IPS DF 6.9 (cell line): ENCODE measurements around the gene PLXNA3.

Experiments used
- DNase-seq: peaks from one replicate; pipeline ENCODE4 v3.0.0-alpha.2; 2013; ENCODE audit warnings: low read depth, low spot score
- H3K27ac ChIP-seq: one replicate; pipeline ENCODE4 v1.5.1; 2013; ENCODE audit warnings: low read length, control low read depth
- H3K27me3 ChIP-seq: 2 replicates; pipeline ENCODE4 v1.6.1; 2013; ENCODE audit warnings: mild to moderate bottlenecking, low read length; ENCODE audit not compliant: control insufficient read depth, insufficient read depth
- H3K36me3 ChIP-seq: 2 replicates; pipeline ENCODE4 v1.6.1; 2013; ENCODE audit warnings: low read length; ENCODE audit not compliant: control insufficient read depth, insufficient read depth
- H3K4me1 ChIP-seq: 2 replicates; pipeline ENCODE4 v1.6.1; 2013; ENCODE audit warnings: low read length; ENCODE audit not compliant: control insufficient read depth, insufficient read depth
- H3K4me3 ChIP-seq: 2 replicates; pipeline ENCODE4 v1.5.1; 2013; ENCODE audit warnings: mild to moderate bottlenecking, low read length
- H3K9me3 ChIP-seq: 2 replicates; pipeline ENCODE4 v1.6.1; 2013; ENCODE audit warnings: low read length, inconsistent platforms; ENCODE audit not compliant: control insufficient read depth, insufficient read depth
- WGBS: extraction: QIAGEN DNeasy Blood & Tissue Kit; methylation state at CpG from one replicate; pipeline ENCODE4 v1.1.7; 2013; ENCODE audit warnings: mixed read lengths, missing lambda C conversion rate; ENCODE audit not compliant: insufficient read length, insufficient coverage; 5-methylcytosine and 5-hydroxymethylcytosine counted together

Gene PLXNA3

GRCh38 chrX:154459832-154460231 lies 1.8 kb downstream of the PLXNA3 start:
- Histone ChIP-seq H3K4me3 (no peak overlapping the region), H3K4me1 (peaks cover 1% of the 10 kb centered on the region; the same call in 1 of the 2 replicates), H3K27ac (no peak overlapping the region), H3K27me3 (no peaks in the 10 kb centered on the region), H3K9me3 (no peaks in the 10 kb centered on the region), H3K36me3 (no peaks in the 10 kb centered on the region; the same call in 1 of the 2 replicates)
- WGBS, result no CpG with 5 or more reads among the region's 14 CpGs
- DNase-seq, result no peak

DNA sequence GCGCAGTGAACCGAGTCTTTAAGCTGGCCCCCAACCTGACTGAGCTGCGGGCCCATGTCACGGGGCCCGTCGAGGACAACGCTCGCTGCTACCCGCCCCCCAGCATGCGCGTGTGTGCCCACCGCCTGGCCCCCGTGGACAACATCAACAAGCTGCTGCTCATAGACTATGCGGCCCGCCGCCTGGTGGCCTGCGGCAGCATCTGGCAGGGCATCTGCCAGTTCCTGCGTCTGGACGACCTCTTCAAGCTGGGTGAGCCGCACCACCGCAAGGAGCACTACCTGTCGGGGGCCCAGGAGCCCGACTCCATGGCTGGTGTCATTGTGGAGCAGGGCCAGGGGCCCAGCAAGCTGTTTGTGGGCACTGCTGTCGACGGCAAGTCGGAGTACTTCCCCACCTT lies 2.2 kb downstream of the PLXNA3 start:
- Histone ChIP-seq H3K36me3 (no peaks in the 10 kb centered on the region; the same call in 1 of the 2 replicates), H3K9me3 (no peaks in the 10 kb centered on the region), H3K27me3 (no peaks in the 10 kb centered on the region), H3K4me3 (no peak overlapping the region), H3K4me1 (peaks cover 1% of the 10 kb centered on the region; the same call in 1 of the 2 replicates), H3K27ac (no peak overlapping the region)
- no CpG with 5 or more reads among the region's 26 CpGs for WGBS
- no peak for DNase-seq

DNA sequence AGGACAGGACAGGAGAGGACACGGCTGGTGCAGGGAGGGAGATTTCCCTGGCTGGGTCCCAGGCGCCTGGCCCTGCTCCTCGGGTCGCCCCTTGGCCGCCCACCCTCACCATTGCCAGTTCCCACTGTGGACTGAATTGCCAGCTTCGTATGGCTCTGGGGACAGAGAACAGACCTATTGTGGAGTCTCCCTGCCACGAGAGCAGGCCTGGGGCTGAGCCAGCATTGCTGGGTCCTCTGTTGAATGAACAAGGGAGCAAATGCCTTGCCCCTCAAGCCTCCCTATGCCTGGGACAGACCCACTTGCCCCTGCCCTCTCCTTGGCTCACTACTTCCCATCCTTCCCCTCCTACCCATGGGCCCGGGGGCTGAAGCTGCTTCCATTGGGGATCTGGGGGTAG lies 4.3 kb downstream of the PLXNA3 start:
- no peak for DNase-seq
- no peaks in the 10 kb centered on the region for H3K9me3 ChIP-seq
- peaks cover 11% of the 10 kb centered on the region for H3K36me3 ChIP-seq
- no peak overlapping the region for H3K27ac ChIP-seq
- H3K27me3 ChIP-seq, result no peaks in the 10 kb centered on the region
- no peak overlapping the region for H3K4me3 ChIP-seq
- peaks cover 1% of the 10 kb centered on the region; the same call in 1 of the 2 replicates for H3K4me1 ChIP-seq
- no CpG with 5 or more reads among the region's 8 CpGs for WGBS

DNA sequence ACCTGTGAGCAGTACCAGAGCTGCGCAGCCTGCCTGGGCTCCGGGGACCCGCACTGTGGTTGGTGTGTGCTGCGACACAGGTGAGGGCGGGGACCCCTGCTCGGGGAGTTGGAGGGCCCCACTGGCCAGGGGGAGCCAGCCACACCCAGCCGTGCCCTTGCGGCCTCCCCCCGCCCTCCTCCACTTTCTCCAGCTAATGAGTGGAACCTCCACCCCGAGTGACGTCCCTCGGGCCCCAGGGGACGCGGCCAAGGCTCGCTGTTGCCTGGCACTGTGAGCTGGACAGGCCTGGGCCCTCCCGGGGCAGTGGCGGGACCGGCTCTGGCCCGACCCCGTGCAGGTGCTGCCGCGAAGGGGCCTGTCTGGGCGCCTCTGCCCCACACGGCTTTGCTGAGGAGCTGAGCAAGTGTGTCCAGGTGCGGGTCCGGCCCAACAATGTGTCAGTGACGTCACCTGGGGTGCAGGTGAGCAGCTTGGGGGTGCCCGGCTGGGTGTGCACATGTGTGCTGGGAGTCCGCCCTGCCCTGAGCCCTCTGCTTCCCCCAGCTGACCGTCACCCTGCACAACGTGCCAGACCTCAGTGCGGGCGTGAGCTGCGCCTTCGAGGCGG lies 5.6 kb downstream of the PLXNA3 start:
- H3K36me3 ChIP-seq, result peaks cover 22% of the 10 kb centered on the region
- no peaks in the 10 kb centered on the region for H3K27me3 ChIP-seq
- WGBS, result no CpG with 5 or more reads among the region's 36 CpGs
- H3K4me3 ChIP-seq, result no peak overlapping the region
- peaks cover 1% of the 10 kb centered on the region; the same call in 1 of the 2 replicates for H3K4me1 ChIP-seq
- no peak overlapping the region for H3K27ac ChIP-seq
- DNase-seq, result no peak
- H3K9me3 ChIP-seq, result no peaks in the 10 kb centered on the region

DNA sequence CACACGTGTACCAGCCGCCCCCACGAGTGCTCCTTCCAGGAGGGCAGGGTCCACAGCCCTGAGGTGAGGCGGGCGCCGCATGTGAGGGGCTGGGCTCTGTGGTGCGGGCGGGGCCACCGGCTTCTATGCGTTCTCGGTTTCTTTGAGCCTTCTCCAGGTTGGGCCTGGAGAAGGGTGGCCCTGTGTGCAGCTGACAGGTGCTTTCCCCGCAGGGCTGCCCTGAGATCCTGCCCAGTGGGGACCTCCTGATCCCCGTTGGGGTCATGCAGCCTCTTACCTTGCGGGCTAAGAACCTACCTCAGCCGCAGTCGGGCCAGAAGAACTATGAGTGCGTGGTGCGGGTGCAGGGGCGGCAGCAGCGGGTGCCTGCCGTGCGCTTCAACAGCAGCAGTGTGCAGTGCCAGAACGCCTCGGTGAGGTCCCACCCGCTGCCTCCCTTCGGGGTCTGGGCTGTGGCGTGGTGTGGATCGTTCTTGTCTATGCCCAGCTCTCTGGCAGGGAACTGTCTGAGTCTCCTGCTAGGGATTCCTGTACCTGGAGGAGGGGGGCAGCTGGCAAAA lies 6.8 kb downstream of the PLXNA3 start:
- Histone ChIP-seq H3K4me3 (no peak overlapping the region), H3K27me3 (no peaks in the 10 kb centered on the region), H3K27ac (no peak overlapping the region), H3K36me3 (peaks cover 28% of the 10 kb centered on the region), H3K9me3 (no peaks in the 10 kb centered on the region), H3K4me1 (no peaks in the 10 kb centered on the region)
- no peak for DNase-seq
- WGBS, result no CpG with 5 or more reads among the region's 28 CpGs

DNA sequence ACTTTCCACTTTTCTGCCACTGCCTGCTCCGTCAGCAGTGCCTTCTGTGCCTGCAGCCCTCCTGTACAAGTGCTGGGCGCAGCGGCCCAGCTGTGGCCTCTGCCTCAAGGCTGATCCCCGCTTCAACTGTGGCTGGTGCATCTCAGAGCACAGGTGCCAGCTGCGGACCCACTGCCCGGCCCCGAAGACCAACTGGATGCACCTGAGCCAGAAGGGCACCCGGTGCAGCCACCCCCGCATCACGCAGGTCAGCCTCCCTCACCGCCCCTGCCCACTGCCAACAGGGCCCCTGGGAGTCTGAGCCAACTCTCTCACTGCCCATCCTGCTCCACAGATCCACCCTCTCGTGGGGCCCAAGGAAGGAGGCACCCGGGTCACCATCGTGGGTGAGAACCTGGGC lies 7.5 kb downstream of the PLXNA3 start:
- no peaks in the 10 kb centered on the region for H3K4me1 ChIP-seq
- H3K27ac ChIP-seq, result no peak overlapping the region
- no peak for DNase-seq
- H3K36me3 ChIP-seq, result peaks cover 32% of the 10 kb centered on the region
- no peaks in the 10 kb centered on the region for H3K27me3 ChIP-seq
- no peak overlapping the region for H3K4me3 ChIP-seq
- H3K9me3 ChIP-seq, result no peaks in the 10 kb centered on the region
- WGBS, result no CpG with 5 or more reads among the region's 14 CpGs

DNA sequence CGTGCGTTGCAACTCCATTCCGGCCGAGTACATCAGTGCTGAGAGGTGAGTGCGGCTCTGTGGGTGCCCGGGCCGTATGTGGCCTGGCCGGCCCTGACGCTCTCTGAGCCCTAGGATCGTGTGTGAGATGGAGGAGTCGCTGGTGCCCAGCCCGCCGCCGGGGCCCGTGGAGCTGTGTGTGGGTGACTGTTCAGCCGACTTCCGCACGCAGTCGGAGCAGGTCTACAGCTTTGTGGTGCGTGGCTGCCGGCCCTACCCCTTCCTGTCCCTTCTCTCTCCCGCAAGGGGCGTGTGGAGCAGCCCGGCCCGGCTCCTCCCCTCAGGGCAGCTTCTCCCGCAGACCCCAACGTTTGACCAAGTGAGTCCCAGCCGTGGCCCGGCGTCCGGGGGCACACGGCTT lies 8.0 kb downstream of the PLXNA3 start:
- H3K4me3 ChIP-seq, result no peak overlapping the region
- DNase-seq, result no peak
- H3K9me3 ChIP-seq, result no peaks in the 10 kb centered on the region
- no peak overlapping the region for H3K27ac ChIP-seq
- H3K4me1 ChIP-seq, result no peaks in the 10 kb centered on the region
- H3K36me3 ChIP-seq, result peaks cover 33% of the 10 kb centered on the region
- no peaks in the 10 kb centered on the region for H3K27me3 ChIP-seq
- WGBS, result no CpG with 5 or more reads among the region's 32 CpGs

DNA sequence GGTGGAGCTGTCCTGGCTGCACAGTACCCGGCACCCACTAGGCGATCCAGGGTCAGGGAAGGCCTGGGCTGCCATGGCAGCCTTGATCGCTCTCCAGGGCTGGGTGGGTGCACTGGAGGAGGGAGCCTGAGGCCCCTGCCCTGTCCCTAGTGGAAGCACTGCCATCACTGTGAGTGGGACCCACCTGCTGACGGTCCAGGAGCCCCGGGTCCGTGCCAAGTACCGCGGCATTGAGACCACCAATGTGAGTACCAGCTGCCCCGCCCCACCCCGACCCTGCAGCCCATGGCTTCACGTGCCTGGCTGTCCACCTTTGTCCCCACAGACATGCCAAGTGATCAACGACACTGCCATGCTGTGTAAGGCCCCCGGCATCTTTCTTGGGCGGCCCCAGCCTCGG lies 8.8 kb downstream of the PLXNA3 start:
- H3K4me1 ChIP-seq, result no peaks in the 10 kb centered on the region
- no CpG with 5 or more reads among the region's 15 CpGs for WGBS

GRCh38 chrX:154467556-154467955 lies 9.5 kb downstream of the PLXNA3 start:
- H3K9me3 ChIP-seq, result no peaks in the 10 kb centered on the region
- H3K27me3 ChIP-seq, result no peaks in the 10 kb centered on the region
- no CpG with 5 or more reads among the region's 21 CpGs for WGBS
- H3K4me3 ChIP-seq, result no peak overlapping the region
- no peak overlapping the region for H3K27ac ChIP-seq
- no peaks in the 10 kb centered on the region for H3K4me1 ChIP-seq
- H3K36me3 ChIP-seq, result peaks cover 33% of the 10 kb centered on the region
- no peak for DNase-seq

More for the DNA sequence above, 8.8 kb downstream of the PLXNA3 start:
- Histone ChIP-seq H3K27me3 (no peaks in the 10 kb centered on the region), H3K27ac (no peak overlapping the region), H3K36me3 (peaks cover 33% of the 10 kb centered on the region), H3K9me3 (no peaks in the 10 kb centered on the region), H3K4me3 (no peak overlapping the region)
- DNase-seq, result no peak

DNA sequence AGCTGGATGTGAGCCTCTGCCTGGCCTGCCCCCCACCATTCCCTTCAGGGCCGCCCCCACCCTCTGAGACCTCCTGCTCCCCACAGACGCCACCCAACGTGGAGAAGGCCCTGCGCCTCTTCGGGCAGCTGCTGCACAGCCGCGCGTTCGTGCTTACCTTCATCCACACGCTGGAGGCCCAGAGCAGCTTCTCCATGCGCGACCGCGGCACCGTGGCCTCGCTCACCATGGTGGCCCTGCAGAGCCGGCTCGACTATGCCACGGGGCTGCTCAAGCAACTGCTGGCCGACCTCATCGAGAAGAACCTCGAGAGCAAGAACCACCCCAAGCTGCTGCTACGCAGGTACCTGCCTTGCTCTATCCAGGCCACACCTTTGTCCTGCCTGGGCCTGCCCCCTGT lies 10.1 kb downstream of the PLXNA3 start:
- Histone ChIP-seq H3K27ac (no peak overlapping the region), H3K36me3 (peaks cover 33% of the 10 kb centered on the region), H3K4me1 (no peaks in the 10 kb centered on the region), H3K9me3 (no peaks in the 10 kb centered on the region), H3K4me3 (no peak overlapping the region), H3K27me3 (no peaks in the 10 kb centered on the region)
- WGBS, result no CpG with 5 or more reads among the region's 23 CpGs
- no peak for DNase-seq

DNA sequence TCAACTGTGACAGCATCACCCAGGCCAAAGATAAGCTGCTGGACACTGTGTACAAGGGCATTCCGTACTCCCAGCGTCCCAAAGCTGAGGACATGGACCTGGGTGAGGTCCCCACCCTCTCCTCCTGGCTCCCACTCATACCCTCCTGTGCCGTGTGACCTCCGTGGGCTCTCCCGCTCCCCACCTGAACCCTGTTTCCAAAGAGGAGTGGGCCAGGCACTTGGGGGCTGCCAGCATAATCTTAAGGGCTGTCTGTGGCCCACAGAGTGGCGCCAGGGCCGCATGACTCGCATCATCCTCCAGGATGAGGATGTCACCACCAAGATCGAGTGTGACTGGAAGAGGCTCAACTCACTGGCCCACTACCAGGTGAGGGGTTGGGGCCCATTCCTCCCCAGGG lies 11.0 kb downstream of the PLXNA3 start:
- peaks cover 33% of the 10 kb centered on the region for H3K36me3 ChIP-seq
- no peak overlapping the region for H3K4me3 ChIP-seq
- H3K9me3 ChIP-seq, result no peaks in the 10 kb centered on the region
- no peaks in the 10 kb centered on the region for H3K4me1 ChIP-seq
- no peaks in the 10 kb centered on the region for H3K27me3 ChIP-seq
- no peak for DNase-seq
- no peak overlapping the region for H3K27ac ChIP-seq
- WGBS, result no CpG with 5 or more reads among the region's 9 CpGs
